ENCODE data around the gene CFAP43.
A peak's percentile ranks its signal among the peaks of the same experiment; 100 is the strongest.

The CFAP43 gene

DNA sequence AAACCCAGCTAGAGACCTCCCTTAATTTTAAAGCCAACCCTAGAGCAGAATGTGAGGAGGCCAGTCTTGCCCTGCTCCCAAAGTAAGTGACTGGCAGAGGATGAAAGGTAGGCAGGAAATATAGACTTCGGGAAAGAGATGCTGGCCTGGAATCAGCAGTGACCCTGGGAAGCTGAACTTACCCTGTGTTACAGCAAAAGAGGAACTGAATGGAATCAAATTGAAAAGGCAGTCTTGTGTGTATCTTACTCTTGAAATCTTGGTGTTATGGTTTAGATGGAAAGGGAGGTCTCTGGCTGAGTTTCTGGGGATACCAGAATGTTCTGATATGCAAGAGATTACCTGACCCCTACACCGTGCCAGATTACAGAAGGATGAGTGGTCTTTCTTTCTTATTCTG is 7.9 kb upstream of the CFAP43 start:
- H3K4me3 ChIP-seq (ENCODE audit: low read depth, low read length): no peak overlapping the region
- no peak for DNase-seq (ENCODE audit: low read depth)

DNA sequence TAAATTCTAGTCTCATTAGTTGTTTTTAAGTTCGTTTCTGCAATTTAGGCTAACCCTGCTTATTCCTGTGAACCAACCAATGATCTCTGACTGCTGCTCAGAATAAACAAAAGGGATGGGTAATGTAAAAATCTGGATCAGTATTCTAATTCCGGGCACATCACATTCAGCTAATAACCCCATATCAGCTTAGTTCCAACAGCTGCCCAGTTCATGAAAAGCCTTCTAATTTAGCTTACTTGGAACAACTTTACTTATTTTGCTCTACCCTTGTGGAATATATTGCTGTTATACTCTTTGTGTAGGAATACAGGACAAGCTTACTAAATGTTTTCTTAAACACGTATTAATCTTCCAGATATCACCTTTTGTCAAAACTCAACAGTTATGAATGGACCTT is 3.6 kb upstream of the CFAP43 start:
- TF ChIP-seq, protein P1, sequence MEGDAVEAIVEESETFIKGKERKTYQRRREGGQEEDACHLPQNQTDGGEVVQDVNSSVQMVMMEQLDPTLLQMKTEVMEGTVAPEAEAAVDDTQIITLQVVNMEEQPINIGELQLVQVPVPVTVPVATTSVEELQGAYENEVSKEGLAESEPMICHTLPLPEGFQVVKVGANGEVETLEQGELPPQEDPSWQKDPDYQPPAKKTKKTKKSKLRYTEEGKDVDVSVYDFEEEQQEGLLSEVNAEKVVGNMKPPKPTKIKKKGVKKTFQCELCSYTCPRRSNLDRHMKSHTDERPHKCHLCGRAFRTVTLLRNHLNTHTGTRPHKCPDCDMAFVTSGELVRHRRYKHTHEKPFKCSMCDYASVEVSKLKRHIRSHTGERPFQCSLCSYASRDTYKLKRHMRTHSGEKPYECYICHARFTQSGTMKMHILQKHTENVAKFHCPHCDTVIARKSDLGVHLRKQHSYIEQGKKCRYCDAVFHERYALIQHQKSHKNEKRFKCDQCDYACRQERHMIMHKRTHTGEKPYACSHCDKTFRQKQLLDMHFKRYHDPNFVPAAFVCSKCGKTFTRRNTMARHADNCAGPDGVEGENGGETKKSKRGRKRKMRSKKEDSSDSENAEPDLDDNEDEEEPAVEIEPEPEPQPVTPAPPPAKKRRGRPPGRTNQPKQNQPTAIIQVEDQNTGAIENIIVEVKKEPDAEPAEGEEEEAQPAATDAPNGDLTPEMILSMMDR (IDR thresholded peaks at IDR 0.05; ENCODE audit: low read depth, low read length, missing control alignments): no peak
- DNase-seq (ENCODE audit: low read depth): no peak
- H3K4me3 ChIP-seq (ENCODE audit: low read depth, low read length): no peak overlapping the region

More for the DNA sequence above, 7.9 kb upstream of the CFAP43 start:
- TF ChIP-seq, protein P1 (IDR thresholded peaks at IDR 0.05; ENCODE audit: low read depth, low read length, missing control alignments): no peak

DNA sequence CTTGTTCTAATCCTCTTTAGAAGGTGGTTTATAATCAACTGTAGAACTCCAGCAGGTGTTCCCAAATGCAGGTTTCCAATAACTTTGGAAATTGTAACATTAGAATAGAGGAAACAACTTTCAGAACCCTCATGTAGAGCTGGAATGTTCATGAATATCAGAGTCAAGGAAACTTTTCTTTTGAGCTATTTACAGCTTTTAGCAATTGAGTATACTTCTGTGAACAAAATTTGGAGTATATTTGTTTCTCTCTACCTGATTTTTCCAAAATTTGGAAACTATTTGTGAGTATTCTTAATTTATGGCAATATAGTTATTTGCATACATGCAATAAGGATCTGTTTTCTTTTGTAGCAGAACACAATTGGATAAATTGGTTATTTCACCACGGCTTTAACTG is 2.8 kb upstream of the CFAP43 start:
- TF ChIP-seq, protein P1 (IDR thresholded peaks at IDR 0.05; ENCODE audit: low read depth, low read length, missing control alignments): no peak
- no peak for DNase-seq (ENCODE audit: low read depth)
- no peak overlapping the region for H3K4me3 ChIP-seq (ENCODE audit: low read depth, low read length)

- TF ChIP-seq, protein P1 (IDR thresholded peaks at IDR 0.05; ENCODE audit: low read depth, low read length, missing control alignments): no peak
- no peak for DNase-seq (ENCODE audit: low read depth)
- H3K4me3 ChIP-seq (ENCODE audit: low read depth, low read length): no peak overlapping the region
Measured at GRCh38 chr10:104233817-104234216, 1.7 kb upstream of the CFAP43 start.

- TF ChIP-seq, protein P1 (IDR thresholded peaks at IDR 0.05; ENCODE audit: low read depth, low read length, missing control alignments): no peak
- H3K4me3 ChIP-seq (ENCODE audit: low read depth, low read length): peak overlapping the region; percentile 75
- DNase-seq (ENCODE audit: low read depth): no peak
Measured at GRCh38 chr10:104232613-104233102, 494 bp upstream of the CFAP43 start.

- TF ChIP-seq, protein P1 (IDR thresholded peaks at IDR 0.05; ENCODE audit: low read depth, low read length, missing control alignments): no peak
- DNase-seq (ENCODE audit: low read depth): no peak
- no peak overlapping the region for H3K4me3 ChIP-seq (ENCODE audit: low read depth, low read length)
Measured at GRCh38 chr10:104230490-104230889, 1.7 kb downstream of the CFAP43 start.

GRCh38 chr10:104223304-104223703 is 8.9 kb downstream of the CFAP43 start:
- TF ChIP-seq, protein P1 (IDR thresholded peaks at IDR 0.05; ENCODE audit: low read depth, low read length, missing control alignments): no peak
- no peak for DNase-seq (ENCODE audit: low read depth)
- no peak overlapping the region for H3K4me3 ChIP-seq (ENCODE audit: low read depth, low read length)
